Dendritic cell treated with granulocyte-macrophage colony-stimulating factor and Interleukin-4, amounts not matched to agents 40 ng/mL and 50 ng/mL, for 4 days (primary cell): ENCODE results near the gene CFHR5.
"Not testable (repeated sequence)": the region's sequence is repeated elsewhere in the genome, so short reads cannot be mapped to it uniquely, and the experiment has no call there.

ENCODE experiments used
- H3K27ac Mint-ChIP-seq: one replicate; pipeline ENCODE4 v1.8.0; 2022; ENCODE audit warnings: mild to moderate bottlenecking, mixed read lengths
- H3K27me3 Mint-ChIP-seq: one replicate; pipeline ENCODE4 v1.8.0; 2022; ENCODE audit warnings: mild to moderate bottlenecking, mixed read lengths
- H3K36me3 Mint-ChIP-seq: one replicate; pipeline ENCODE4 v1.8.0; 2022; ENCODE audit warnings: low read depth, mixed read lengths
- H3K4me1 Mint-ChIP-seq: one replicate; pipeline ENCODE4 v1.8.0; 2022; ENCODE audit warnings: low read depth, mixed read lengths
- H3K4me3 Mint-ChIP-seq: one replicate; pipeline ENCODE4 v1.8.0; 2022; ENCODE audit warnings: mild to moderate bottlenecking, moderate library complexity, mixed read lengths
- H3K9me3 Mint-ChIP-seq: one replicate; pipeline ENCODE4 v1.8.0; 2022; ENCODE audit warnings: mixed read lengths
- intact Hi-C: fragments of 100-400 bp; cut with micrococcal nuclease; formaldehyde crosslinking; loops from one replicate; pipeline ENCODE4 v1.15.0; 2022

Gene CFHR5

DNA sequence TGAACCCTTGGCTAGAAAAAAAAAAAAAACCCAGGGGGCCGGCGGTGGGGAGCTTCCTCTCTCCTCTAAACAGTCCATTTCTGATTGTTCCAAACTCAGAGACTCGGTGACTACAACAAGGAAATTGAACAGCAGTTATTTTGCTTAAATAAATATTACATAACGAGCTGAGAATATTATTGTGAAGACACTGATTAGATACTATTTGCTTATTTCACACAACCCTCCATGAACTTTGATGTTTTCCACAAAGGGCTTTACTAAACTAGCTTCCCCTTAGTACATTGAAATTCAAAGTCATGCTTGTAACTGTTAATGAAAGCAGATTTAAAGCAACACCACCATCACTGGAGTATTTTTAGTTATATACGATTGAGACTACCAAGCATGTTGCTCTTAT is at the start of gene CFHR5:
Gene CFHR5 (plus strand): TSS at position 279 of the 400 bp plus-strand sequence. CDS start 109 bp downstream, at position 388.
- H3K36me3 Mint-ChIP-seq, result no peaks in the 10 kb centered on the region
- H3K9me3 Mint-ChIP-seq, result no peaks in the 10 kb centered on the region
- no peaks in the 10 kb centered on the region for H3K4me1 Mint-ChIP-seq
- H3K27ac Mint-ChIP-seq, result no peak within 1 kb of the TSS
- no peaks in the 10 kb centered on the region for H3K27me3 Mint-ChIP-seq
- intact Hi-C loops, result no loop called here
- H3K4me3 Mint-ChIP-seq, result no peak within 1 kb of the TSS

DNA sequence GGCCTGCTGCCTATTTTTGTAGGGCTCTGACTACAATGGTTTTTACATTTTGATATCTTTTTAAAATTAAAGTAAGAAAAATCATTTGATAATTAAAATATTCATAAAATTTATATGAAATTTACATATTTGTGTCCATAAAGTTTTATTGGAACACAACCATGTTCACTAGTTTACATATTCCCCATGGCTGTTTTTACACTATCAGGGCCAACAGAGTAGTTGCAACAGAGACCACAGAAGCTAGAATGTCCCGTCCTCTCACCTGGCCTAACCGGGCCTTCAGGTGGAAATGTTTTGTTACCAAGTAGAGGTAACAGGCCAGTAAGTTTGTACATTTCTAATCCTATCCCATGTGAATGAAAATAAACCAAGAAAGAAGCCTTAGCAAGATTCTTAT is 44.5 kb upstream of the CFHR5 start:
- H3K27me3 Mint-ChIP-seq, H3K4me3 Mint-ChIP-seq, H3K27ac Mint-ChIP-seq, H3K4me1 Mint-ChIP-seq, H3K36me3 Mint-ChIP-seq, intact Hi-C loops: not testable (repeated sequence)
- H3K9me3 Mint-ChIP-seq, result peaks cover 26% of the 10 kb centered on the region

DNA sequence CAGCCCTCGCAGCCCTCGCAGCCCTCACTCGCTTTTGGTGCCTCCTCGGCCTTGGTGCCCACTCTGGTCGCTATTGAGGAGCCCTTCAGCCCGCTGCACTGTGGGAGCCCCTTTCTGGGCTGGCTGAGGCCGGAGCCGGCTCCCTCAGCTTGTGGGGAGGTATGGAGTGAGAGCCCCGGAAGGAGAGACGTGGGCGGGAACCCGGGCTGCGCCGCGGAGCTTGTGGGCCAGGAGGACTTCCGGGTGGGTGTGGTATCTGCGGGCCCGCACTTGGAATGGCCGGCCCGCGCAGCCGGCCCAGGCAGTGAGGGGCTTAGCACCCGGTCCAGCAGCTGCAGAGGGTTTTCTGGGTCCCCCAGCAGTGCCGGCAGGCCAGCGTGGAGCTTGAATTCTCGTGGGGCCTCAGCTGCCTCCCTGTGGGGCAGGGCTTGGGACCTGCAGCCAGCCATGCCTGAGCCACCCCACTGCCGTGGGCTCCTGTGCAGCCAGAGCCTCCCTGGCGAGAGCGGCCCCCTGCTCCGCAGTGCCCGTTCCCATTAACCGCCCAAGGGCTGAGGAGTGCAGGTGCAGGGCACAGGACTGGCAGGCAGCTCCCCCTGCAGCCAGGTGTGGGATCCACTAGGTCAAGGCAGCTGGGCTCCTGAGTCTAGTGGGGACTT is 43.7 kb upstream of the CFHR5 start:
- no peaks in the 10 kb centered on the region for H3K36me3 Mint-ChIP-seq
- H3K4me3 Mint-ChIP-seq, result no peak overlapping the region
- H3K27ac Mint-ChIP-seq, result no peak overlapping the region
- no peaks in the 10 kb centered on the region for H3K27me3 Mint-ChIP-seq
- H3K4me1 Mint-ChIP-seq, result no peaks in the 10 kb centered on the region
- intact Hi-C loops, result no loop called here
- H3K9me3 Mint-ChIP-seq, result peaks cover 34% of the 10 kb centered on the region

DNA sequence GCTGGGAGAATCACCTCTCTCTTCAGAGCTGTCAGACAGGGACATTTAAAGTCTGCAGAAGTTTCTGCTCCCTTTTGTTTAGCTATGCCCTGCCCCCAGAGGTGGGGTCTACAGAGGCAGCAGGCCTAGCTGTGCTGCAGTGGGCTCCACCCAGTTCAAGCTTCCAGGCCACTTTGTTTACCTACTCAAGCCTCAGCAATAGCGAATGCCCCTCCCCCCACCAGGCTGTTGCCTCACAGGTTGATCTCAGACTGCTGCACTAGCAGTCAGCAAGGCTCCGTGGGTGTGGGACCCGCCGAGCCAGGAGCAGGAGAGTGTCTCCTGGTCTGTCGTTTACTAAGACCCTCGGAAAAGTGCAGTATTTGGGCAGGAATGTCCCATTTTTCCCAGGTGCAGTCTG is 35.9 kb upstream of the CFHR5 start:
- H3K27ac Mint-ChIP-seq, H3K4me1 Mint-ChIP-seq, intact Hi-C loops, H3K36me3 Mint-ChIP-seq, H3K27me3 Mint-ChIP-seq, H3K4me3 Mint-ChIP-seq: not testable (repeated sequence)
- H3K9me3 Mint-ChIP-seq, result peaks cover 47% of the 10 kb centered on the region

DNA sequence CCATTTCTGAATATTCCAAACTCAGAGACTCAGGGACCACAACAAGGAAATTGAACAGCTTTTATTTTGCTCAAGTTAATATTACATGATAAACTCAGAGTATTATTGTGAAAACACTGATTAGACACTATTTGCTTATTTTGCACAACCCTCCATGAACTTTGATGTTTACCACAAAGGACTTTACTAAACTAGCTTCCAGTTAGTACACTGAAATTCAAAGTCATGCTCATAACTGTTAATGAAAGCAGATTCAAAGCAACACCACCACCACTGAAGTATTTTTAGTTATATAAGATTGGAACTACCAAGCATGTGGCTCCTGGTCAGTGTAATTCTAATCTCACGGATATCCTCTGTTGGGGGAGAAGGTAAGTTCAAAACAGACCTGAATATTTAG is 33.8 kb upstream of the CFHR5 start, which contains the start of gene CFHR2:
Gene CFHR2 (plus strand): TSS at position 171 of the 400 bp plus-strand sequence. CDS start 143 bp downstream, at position 314.
- H3K4me1 Mint-ChIP-seq, intact Hi-C loops, H3K4me3 Mint-ChIP-seq, H3K27ac Mint-ChIP-seq, H3K27me3 Mint-ChIP-seq, H3K36me3 Mint-ChIP-seq: not testable (repeated sequence)
- peaks cover 35% of the 10 kb centered on the region for H3K9me3 Mint-ChIP-seq

DNA sequence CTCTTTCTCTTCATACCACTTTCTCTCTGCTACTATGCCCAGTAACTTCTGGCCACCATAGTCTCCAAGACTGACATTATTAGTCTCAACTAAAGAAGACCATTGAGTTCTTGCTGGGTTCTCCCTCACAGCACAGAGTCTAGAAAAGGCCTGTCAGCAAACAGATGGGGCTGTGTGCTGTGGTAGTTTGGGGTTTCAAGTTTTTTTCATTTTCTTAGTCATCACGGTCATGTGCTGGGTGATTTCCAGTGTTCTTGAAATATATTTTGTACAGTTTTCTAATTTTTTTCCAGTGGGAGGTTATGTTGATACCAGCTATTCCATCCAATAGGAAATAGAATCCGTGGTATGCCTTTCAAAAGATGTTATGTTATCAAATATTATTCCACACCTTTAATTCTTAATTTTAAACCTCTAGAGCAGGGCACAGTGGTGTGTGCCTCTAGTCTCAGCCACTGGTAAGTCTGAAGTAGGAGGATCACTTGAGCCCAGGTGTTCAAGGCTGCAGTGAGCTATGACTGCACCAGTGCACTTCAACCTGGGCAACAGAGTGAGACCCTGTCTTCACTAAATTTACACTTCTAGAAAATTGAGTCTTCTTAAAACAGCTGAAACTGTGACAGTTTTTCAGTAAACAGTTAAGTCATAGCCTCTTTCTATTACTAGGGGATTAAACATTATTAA is 25.5 kb upstream of the CFHR5 start:
- Mint-ChIP-seq H3K27ac (no peak overlapping the region), H3K9me3 (peaks cover 15% of the 10 kb centered on the region), H3K27me3 (no peaks in the 10 kb centered on the region), H3K4me1 (no peaks in the 10 kb centered on the region), H3K4me3 (no peak overlapping the region), H3K36me3 (no peaks in the 10 kb centered on the region)
- intact Hi-C loops, result no loop called here

DNA sequence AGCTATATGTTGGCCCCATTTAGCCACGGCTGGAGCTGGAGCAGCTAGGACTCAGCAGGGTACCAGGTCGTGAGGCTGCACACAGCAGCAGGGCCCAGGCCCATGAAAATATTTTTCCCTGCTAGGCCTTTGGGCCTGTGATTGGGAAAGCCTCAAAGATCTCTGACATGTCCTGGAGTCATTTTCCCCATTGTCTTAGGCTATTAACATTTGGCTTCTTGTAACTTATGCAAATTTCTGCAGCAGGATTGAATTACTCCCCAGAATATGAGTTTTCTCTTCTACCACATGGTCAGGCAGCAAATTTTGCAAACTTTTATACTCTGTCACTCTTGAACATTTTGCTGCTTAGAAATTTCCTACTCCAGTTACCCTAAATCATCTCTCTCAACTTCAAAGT is 22.6 kb upstream of the CFHR5 start:
- intact Hi-C loops, result no loop called here
- H3K9me3 Mint-ChIP-seq, result peaks cover 15% of the 10 kb centered on the region
- no peak overlapping the region for H3K4me3 Mint-ChIP-seq
- no peaks in the 10 kb centered on the region for H3K4me1 Mint-ChIP-seq
- no peak overlapping the region for H3K27ac Mint-ChIP-seq
- H3K27me3 Mint-ChIP-seq, result no peaks in the 10 kb centered on the region
- H3K36me3 Mint-ChIP-seq, result no peaks in the 10 kb centered on the region

DNA sequence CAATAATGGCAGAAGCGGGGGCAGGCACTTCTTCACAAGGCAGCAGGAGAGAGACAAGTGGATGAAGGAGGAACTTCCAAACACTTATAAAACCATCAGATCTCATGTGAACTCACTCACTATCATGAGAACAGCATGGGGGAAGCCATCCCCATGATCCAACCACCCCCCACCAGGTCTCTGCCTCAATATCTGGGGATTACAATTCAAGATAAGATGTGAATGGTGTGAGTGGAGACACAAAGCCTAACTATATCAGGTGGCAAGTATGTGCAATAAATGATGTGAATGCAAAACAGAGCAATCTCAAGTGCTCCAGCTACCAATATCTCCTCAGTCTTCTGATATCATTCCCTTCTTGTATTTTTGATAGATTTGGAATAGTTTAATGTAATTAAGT is 21.4 kb upstream of the CFHR5 start:
- intact Hi-C loops, result no loop called here
- H3K36me3 Mint-ChIP-seq, result no peaks in the 10 kb centered on the region
- H3K27ac Mint-ChIP-seq, result no peak overlapping the region
- peaks cover 15% of the 10 kb centered on the region for H3K9me3 Mint-ChIP-seq
- no peaks in the 10 kb centered on the region for H3K4me1 Mint-ChIP-seq
- no peaks in the 10 kb centered on the region for H3K27me3 Mint-ChIP-seq
- no peak overlapping the region for H3K4me3 Mint-ChIP-seq

DNA sequence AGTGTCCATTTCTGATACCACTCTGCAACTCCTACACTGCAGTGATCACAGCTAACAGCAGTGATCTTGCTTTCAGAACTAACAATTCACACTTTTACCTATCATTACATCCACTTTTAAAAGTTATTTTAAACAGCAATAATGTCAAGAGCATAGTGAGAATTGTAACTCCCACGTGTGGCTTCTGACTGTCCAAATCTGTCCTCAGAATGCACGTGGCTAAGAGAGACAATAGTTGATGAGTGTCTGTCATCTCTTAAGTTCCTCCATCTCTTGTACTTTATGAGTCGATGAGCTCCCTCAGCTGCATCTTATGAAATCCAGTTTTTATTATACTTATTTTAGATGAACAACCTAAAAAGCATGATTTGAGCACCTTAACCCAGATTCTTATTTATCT is 16.5 kb upstream of the CFHR5 start:
- Mint-ChIP-seq H3K9me3 (no peaks in the 10 kb centered on the region), H3K4me3 (no peak overlapping the region), H3K27me3 (no peaks in the 10 kb centered on the region), H3K4me1 (no peaks in the 10 kb centered on the region), H3K27ac (no peak overlapping the region), H3K36me3 (no peaks in the 10 kb centered on the region)
- intact Hi-C loops, result no loop called here

DNA sequence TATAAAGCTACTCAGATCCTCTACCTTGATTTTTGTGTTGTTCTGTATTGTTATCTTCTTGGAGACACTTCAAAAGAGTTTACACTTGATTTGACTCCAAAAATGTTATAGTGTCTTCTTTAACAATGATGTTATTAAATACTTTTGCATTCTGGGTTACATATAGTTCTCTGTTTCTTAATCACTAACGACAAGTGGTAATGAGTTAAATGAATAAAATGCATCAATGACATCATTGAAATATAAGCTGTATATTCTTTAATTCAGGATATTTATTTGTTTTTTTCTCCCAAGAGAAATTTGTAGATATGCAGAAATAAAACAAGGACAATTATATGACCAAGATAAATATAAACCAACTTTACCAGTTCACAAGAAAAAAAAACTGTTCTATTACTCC is 7.2 kb upstream of the CFHR5 start:
- H3K4me3 Mint-ChIP-seq, result no peak overlapping the region
- no peaks in the 10 kb centered on the region for H3K4me1 Mint-ChIP-seq
- no peaks in the 10 kb centered on the region for H3K36me3 Mint-ChIP-seq
- H3K27me3 Mint-ChIP-seq, result no peaks in the 10 kb centered on the region
- no peak overlapping the region for H3K27ac Mint-ChIP-seq
- intact Hi-C loops, result no loop called here
- no peaks in the 10 kb centered on the region for H3K9me3 Mint-ChIP-seq

DNA sequence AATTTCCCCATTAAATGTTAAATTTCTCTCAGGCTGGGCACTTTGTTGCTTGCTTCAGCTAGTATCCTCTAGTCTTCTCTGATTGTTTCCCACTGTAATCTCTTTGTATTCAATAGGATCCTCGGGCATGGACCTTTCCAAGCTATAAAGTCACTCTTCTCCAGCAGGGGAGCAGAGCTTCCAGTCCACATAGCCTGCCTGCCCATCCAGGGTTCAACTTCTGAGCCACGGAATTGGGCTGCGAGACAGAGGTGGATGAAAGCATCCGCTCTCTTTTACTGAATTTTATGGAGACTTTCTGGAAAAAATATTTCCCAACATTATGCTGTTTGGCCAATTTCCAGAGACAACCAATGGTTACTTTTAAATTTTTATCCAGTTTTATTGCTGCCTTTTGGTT is 1.1 kb upstream of the CFHR5 start:
- Mint-ChIP-seq H3K4me1 (no peaks in the 10 kb centered on the region), H3K4me3 (no peak overlapping the region), H3K27me3 (no peaks in the 10 kb centered on the region), H3K36me3 (no peaks in the 10 kb centered on the region), H3K9me3 (no peaks in the 10 kb centered on the region), H3K27ac (no peak overlapping the region)
- intact Hi-C loops, result no loop called here

DNA sequence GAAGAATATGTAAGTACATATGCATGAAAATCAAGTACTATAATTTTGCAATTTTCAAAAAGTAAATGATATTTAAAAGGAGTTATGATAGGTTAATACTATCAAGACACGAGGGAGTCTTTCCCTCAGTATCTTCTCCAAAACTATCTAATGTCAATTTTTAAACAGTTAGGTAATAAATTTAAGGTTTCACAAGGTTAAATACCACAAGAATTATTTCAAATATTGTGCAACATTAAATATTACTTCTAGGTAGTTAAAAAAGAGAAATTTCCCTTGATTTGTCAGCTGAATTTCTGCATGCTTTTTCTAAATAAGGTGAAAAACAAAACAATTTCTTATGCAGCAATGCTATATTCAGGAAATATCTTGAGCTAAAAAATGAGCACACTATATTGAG is 3.5 kb downstream of the CFHR5 start:
- no peaks in the 10 kb centered on the region for H3K4me1 Mint-ChIP-seq
- no peak overlapping the region for H3K4me3 Mint-ChIP-seq
- no peaks in the 10 kb centered on the region for H3K27me3 Mint-ChIP-seq
- H3K27ac Mint-ChIP-seq, result no peak overlapping the region
- intact Hi-C loops, result no loop called here
- no peaks in the 10 kb centered on the region for H3K9me3 Mint-ChIP-seq
- H3K36me3 Mint-ChIP-seq, result no peaks in the 10 kb centered on the region

DNA sequence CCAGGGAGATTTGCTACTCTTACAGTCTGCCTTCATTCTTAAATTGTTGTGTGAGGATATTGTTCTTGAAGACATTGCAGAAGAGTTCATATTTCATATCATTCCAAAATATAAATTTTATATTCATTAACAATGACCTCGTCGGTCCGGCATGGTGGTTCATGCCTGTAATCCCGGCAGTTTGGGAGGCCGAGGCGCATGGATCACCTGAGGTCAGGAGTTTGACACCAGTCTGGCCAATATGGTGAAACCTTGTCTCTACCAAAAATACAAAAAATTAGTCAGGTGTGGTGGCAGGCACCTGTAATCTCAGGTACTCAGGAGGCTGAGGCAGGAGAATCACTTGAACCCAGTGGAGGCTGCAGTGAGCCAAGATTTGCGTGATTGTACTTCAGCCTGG is 4.9 kb downstream of the CFHR5 start:
- H3K27ac Mint-ChIP-seq, H3K4me1 Mint-ChIP-seq, H3K27me3 Mint-ChIP-seq, H3K4me3 Mint-ChIP-seq, intact Hi-C loops, H3K9me3 Mint-ChIP-seq, H3K36me3 Mint-ChIP-seq: not testable (repeated sequence)

DNA sequence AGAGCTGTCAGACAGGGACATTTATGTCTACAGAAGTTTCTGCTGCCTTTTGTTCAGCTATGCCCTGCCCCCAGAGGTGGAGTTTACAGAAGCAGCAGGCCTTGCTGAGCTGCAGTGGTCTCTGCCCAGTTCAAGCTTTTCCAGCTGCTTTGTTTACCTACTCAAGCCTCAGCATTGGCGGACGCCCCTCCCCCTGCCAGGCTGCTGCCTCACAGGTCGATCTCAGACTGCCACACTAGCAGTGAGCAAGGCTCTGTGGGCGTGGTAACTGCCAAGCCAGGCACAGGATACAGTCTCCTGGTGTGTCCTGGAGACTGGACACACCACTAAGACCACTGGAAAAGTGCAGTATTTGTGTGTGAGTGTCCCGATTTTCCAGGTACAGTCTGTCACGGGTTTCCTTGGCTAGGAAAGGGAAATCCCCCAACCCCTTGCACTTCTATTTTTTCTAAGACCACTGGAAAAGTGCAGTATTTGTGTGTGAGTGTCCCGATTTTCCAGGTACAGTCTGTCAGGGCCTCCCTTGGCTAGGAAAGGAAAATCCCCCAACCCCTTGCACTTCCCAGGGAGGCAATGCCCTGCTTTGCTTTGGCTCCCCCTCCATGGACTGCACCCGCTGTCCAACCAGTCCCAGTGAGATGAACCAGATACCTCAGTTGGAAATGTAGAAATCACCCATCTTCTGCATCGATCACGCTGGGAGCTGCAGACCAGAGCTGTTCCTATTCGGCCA is 14.7 kb downstream of the CFHR5 start:
- H3K27me3 Mint-ChIP-seq, H3K27ac Mint-ChIP-seq, H3K4me1 Mint-ChIP-seq, H3K4me3 Mint-ChIP-seq, intact Hi-C loops, H3K36me3 Mint-ChIP-seq: not testable (repeated sequence)
- peaks cover 18% of the 10 kb centered on the region for H3K9me3 Mint-ChIP-seq
